HCT116 (cell line): Measurements from ENCODE around the gene ETV5. TPM values are rescaled to one million over a fixed set of nuclear protein-coding genes. Genes with fewer than 3 reads are reported as not detected.

Source experiments
- ATAC-seq: fragments of 200-7000 bp; cut with Tn5 transposase; 2 replicates; pipeline ENCODE4 v1.9.1; 2020; ENCODE audit warnings: mild to moderate bottlenecking, moderate library complexity
- BruUV-seq: library from RNA; stranded (reverse); fragments of 400-500 nt; replicated peaks from 2 replicates; lab custom pipeline; 2021; lab: Mats Ljungman, UMichigan
- CTCF ChIA-PET: fragments of 300-600 bp; sonication (Branson Sonifier 250); formaldehyde crosslinking; loops from one replicate; lab custom pipeline; 2021; ENCODE audit warnings: antibody characterized with exemption; lab: Charles Lee
- POLR2A ChIA-PET: fragments of 300-600, 350-600 bp; sonication (Branson Sonifier 250); formaldehyde crosslinking; loops from one replicate; lab custom pipeline; 2021; ENCODE audit warnings: antibody characterized with exemption; lab: Charles Lee
- RAD21 ChIA-PET, 2 experiments: fragments of 300-600 bp; sonication (Branson Sonifier 250); formaldehyde crosslinking; loops; one replicate each; lab custom pipeline; 2023; ENCODE audit warnings: low total read pairs in 2 of 2; ENCODE audit not compliant: uncharacterized antibody in 2 of 2, unreplicated experiment in 2 of 2, low non-redundant PET in 1 of 2; lab: Charles Lee
- DNase-seq: peaks from one replicate; pipeline ENCODE4 v3.0.0-alpha.2; 2010; ENCODE audit warnings: low read depth, low spot score
- H2AFZ ChIP-seq: fragments of 200-600 bp; shearing (Covaris generic), sonication (generic); 2 replicates; pipeline ENCODE4 v1.6.1; 2017; ENCODE audit warnings: low read depth, mixed run types, mixed read lengths, antibody characterized with exemption, low read length; ENCODE audit not compliant: poor library complexity, severe bottlenecking
- H3K27ac ChIP-seq: 2 replicates; pipeline ENCODE4 v1.5.1; 2012; ENCODE audit warnings: low read depth, low read length
- H3K27me3 ChIP-seq: fragments of 200-600 bp; sonication (generic); 2 replicates; pipeline ENCODE4 v1.6.1; 2016; ENCODE audit warnings: mixed run types, low read length, mixed read lengths; ENCODE audit not compliant: insufficient read depth
- H3K36me3 ChIP-seq, 2 experiments: fragments of 200-500 bp in 1 of 2; fragments of 200-600 bp in 1 of 2; sonication (Bioruptor generic) in 1 of 2; sonication (generic) in 1 of 2; 2 replicates each; pipeline versions ENCODE4 v1.5.1 to v1.6.1; 2014 to 2016; ENCODE audit warnings: low read length in 2 of 2, inconsistent platforms in 1 of 2, mixed read lengths in 1 of 2, mixed run types in 1 of 2; ENCODE audit not compliant: insufficient read depth in 2 of 2, control insufficient read depth in 1 of 2
- H3K4me1 ChIP-seq, 2 experiments: fragments of 200-600 bp in 1 of 2; sonication (generic) in 1 of 2; 2 replicates each; pipeline versions ENCODE4 v1.5.1 to v1.6.1; 2012 to 2017; ENCODE audit warnings: low read length in 2 of 2, inconsistent platforms in 1 of 2, mild to moderate bottlenecking in 1 of 2, mixed read lengths in 1 of 2, mixed run types in 1 of 2, moderate library complexity in 1 of 2; ENCODE audit not compliant: insufficient read depth in 2 of 2, control insufficient read depth in 1 of 2
- H3K4me2 ChIP-seq: fragments of 200-600 bp; sonication (generic); 2 replicates; pipeline ENCODE4 v1.6.1; 2017; ENCODE audit warnings: mixed run types, low read length, mixed read lengths
- H3K4me3 ChIP-seq, 2 experiments: fragments of 200-600 bp in 1 of 2; sonication (generic) in 1 of 2; replicated peaks in 1 of 2; 2 replicates each; pipeline ENCODE4 v1.5.1; 2011 to 2016; ENCODE audit warnings: low read length in 2 of 2, control low read depth in 1 of 2, low read depth in 1 of 2, mild to moderate bottlenecking in 1 of 2, mixed read lengths in 1 of 2, mixed run types in 1 of 2
- H3K79me2 ChIP-seq: fragments of 200-600 bp; sonication (generic); 2 replicates; pipeline ENCODE4 v1.6.1; 2017; ENCODE audit warnings: mild to moderate bottlenecking, mixed run types, low read length, moderate library complexity, mixed read lengths; ENCODE audit not compliant: insufficient read depth
- H3K9ac ChIP-seq: fragments of 200-600 bp; sonication (generic); 2 replicates; pipeline ENCODE4 v1.6.1; 2016; ENCODE audit warnings: low read length, mixed read lengths
- H3K9me2 ChIP-seq: fragments of 200-600 bp; sonication (generic), shearing (Covaris generic); 2 replicates; pipeline ENCODE4 v1.6.1; 2017; ENCODE audit warnings: mixed run types, mild to moderate bottlenecking, moderate library complexity; ENCODE audit not compliant: insufficient read depth
- H3K9me3 ChIP-seq, 2 experiments: fragments of 200-500 bp in 1 of 2; fragments of 200-600 bp in 1 of 2; sonication (Bioruptor generic) in 1 of 2; sonication (generic) in 1 of 2; 2 replicates each; pipeline ENCODE4 v1.6.1; 2014 to 2017; ENCODE audit warnings: low read length in 2 of 2, mixed read lengths in 2 of 2, inconsistent platforms in 1 of 2, low read depth in 1 of 2, mild to moderate bottlenecking in 1 of 2, mixed run types in 1 of 2, moderate library complexity in 1 of 2; ENCODE audit not compliant: control insufficient read depth in 1 of 2, insufficient read depth in 1 of 2
- H4K20me1 ChIP-seq: fragments of 200-600 bp; sonication (generic), shearing (Covaris generic); 2 replicates; pipeline ENCODE4 v1.6.1; 2017; ENCODE audit warnings: mixed run types, mild to moderate bottlenecking, moderate library complexity; ENCODE audit not compliant: insufficient read depth
- SIN3A ChIP-seq: IDR thresholded peaks from 2 replicates; pipeline ENCODE4 v1.6.1; 2012; ENCODE audit warnings: low read depth
- TCF7L2 ChIP-seq: IDR thresholded peaks from 2 replicates; pipeline ENCODE4 v1.7.0; 2011; ENCODE audit warnings: borderline replicate concordance, inconsistent platforms; ENCODE audit not compliant: insufficient read depth, insufficient read length; ENCODE audit errors: extremely low read depth
- ZNF274 ChIP-seq: fragments of 200-500 bp; sonication (Bioruptor generic); IDR thresholded peaks from 2 replicates; pipeline ENCODE4 v1.6.1; 2014; ENCODE audit warnings: mild to moderate bottlenecking, low read depth, low read length, inconsistent platforms
- intact Hi-C: fragments of 100-400 bp; cut with micrococcal nuclease; formaldehyde crosslinking; loops from 2 replicates; pipeline ENCODE4 v1.10.0; 2022
- total RNA-seq: library from RNA; stranded (reverse); gene quantifications from one replicate; pipeline ENCODE4 v1.2.1, GENCODE V29; 2021; ENCODE audit not compliant: unreplicated experiment
- TF ChIP-seq, protein P1 (sequence below): IDR thresholded peaks from 2 replicates; pipeline ENCODE4 v1.6.1; 2012
- TF ChIP-seq, protein P2 (sequence below): IDR thresholded peaks from 2 replicates; pipeline ENCODE4 v1.6.1; 2012

The ETV5 gene
- total RNA-seq, 1 experiment from 2014 or later: 89.7 TPM

DNA sequence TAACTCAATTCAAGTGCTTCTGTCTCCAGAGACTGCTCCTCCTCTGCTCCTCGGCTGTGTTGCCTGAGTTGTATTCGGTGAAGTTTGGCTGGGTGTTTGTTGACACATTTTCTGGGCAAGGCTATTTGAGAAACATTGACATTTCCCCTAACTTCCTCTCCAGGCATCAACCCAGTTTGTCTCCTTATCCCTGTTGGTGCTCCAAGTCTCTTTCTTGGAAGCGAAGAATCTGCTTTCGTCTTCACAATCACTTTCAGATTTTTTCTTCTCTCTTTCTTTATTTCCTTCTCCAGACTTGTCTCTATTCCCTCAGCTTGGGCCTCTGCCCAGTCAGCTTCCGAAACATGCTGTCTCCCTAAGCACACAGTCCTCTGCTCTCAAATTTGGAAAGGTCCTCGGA is 84.7 kb downstream of the ETV5 start:
- Histone ChIP-seq H3K4me2 (no peak overlapping the region), H3K9ac (no peak overlapping the region), H3K4me3 (no peak overlapping the region), H3K79me2 (no peaks in the 10 kb centered on the region), H3K27ac (no peak overlapping the region), H3K36me3 (no peaks in the 10 kb centered on the region), H3K9me2 (no peaks in the 10 kb centered on the region), H4K20me1 (no peaks in the 10 kb centered on the region), H3K9me3 (no peaks in the 10 kb centered on the region), H2AFZ (no peak overlapping the region), H3K4me1 (no peaks in the 10 kb centered on the region), H3K27me3 (no peaks in the 10 kb centered on the region)
- POLR2A ChIA-PET: no interaction called here
- ATAC-seq: no peak
- intact Hi-C loops: no loop called here
- CTCF ChIA-PET: no interaction called here
- BruUV-seq: no TSS peak
- RAD21 ChIA-PET: no interaction called here
- TF ChIP-seq, protein P1, sequence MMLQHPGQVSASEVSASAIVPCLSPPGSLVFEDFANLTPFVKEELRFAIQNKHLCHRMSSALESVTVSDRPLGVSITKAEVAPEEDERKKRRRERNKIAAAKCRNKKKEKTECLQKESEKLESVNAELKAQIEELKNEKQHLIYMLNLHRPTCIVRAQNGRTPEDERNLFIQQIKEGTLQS: no peak
- TF ChIP-seq, protein P2, sequence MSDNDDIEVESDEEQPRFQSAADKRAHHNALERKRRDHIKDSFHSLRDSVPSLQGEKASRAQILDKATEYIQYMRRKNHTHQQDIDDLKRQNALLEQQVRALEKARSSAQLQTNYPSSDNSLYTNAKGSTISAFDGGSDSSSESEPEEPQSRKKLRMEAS: no peak
- no peak for TF ChIP-seq TCF7L2
- TF ChIP-seq ZNF274: no peak
- no peak for DNase-seq

DNA sequence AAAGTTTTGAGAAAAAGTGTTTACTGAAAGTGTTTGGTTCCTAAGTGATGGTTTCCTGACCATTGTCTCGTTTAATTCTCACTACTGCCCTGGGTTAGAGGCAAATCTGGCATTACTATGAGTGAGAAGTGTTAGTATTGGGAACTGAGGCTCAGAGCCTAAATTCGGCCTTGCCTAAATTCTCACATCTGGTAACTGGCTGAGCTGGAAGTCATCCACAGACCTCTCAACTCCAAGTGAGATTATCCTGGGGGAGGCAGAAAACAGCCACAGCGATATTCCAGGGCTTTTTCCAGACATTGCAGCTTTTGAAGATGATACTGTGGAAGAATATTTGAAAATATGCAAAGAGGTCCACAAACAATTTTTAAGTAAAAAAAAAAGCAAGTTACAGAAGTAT is 86.0 kb downstream of the ETV5 start:
- DNase-seq (no peak), ATAC-seq (no peak)
- Histone ChIP-seq H4K20me1 (no peaks in the 10 kb centered on the region), H3K79me2 (no peaks in the 10 kb centered on the region), H3K9me3 (no peaks in the 10 kb centered on the region), H3K4me1 (no peaks in the 10 kb centered on the region), H3K27ac (no peak overlapping the region), H3K9ac (no peak overlapping the region), H3K27me3 (no peaks in the 10 kb centered on the region), H3K4me3 (no peak overlapping the region), H3K9me2 (no peaks in the 10 kb centered on the region), H3K36me3 (no peaks in the 10 kb centered on the region), H3K4me2 (no peak overlapping the region), H2AFZ (no peak overlapping the region)
- ChIA-PET POLR2A (no interaction called here), RAD21 (no interaction called here), CTCF (no interaction called here)
- no TSS peak for BruUV-seq
- TF ChIP-seq SIN3A: no peak
- intact Hi-C loops: no loop called here
